GM12878 (cell line): Measurements from ENCODE around the gene EXPH5. TPM values are rescaled to one million over a fixed set of nuclear protein-coding genes. Genes with fewer than 3 reads are reported as not detected.

ENCODE experiments used
- ATAC-seq: fragments of 200-7000 bp; cut with Tn5 transposase; 3 replicates; pipeline ENCODE4 v1.9.1; 2020; ENCODE audit warnings: mild to moderate bottlenecking, moderate library complexity
- BruUV-seq: library from RNA; stranded (reverse); fragments of 400-500 nt; replicated peaks from 2 replicates; lab custom pipeline; 2021; lab: Mats Ljungman, UMichigan
- CTCF ChIA-PET: fragments of 300-600 bp; sonication (Branson Sonifier 250); formaldehyde crosslinking; extraction: SDS; loops from one replicate; lab custom pipeline; 2021; ENCODE audit warnings: inconsistent platforms; lab: Yijun Ruan, JAX
- POLR2A ChIA-PET: fragments of 350-600 bp; formaldehyde crosslinking; extraction: SDS; loops from one replicate; lab custom pipeline; 2021; ENCODE audit warnings: inconsistent platforms; lab: Charles Lee
- RAD21 ChIA-PET: fragments of 300-600 bp; sonication (Branson Sonifier 250); formaldehyde crosslinking; loops from one replicate; lab custom pipeline; 2023; ENCODE audit warnings: antibody characterized with exemption; ENCODE audit not compliant: unreplicated experiment; lab: Charles Lee
- SMC1A ChIA-PET: fragments of 300-600 bp; sonication (Branson Sonifier 250); formaldehyde crosslinking; loops from one replicate; lab custom pipeline; 2023; ENCODE audit not compliant: unreplicated experiment, uncharacterized antibody; lab: Charles Lee
- DNase-seq: peaks from one replicate; pipeline ENCODE4 v3.0.0-alpha.2; 2011; ENCODE audit warnings: low read depth, low spot score
- FAIRE-seq: peaks from 3 replicates; lab custom pipeline; 2011; peaks lifted over from hg19 to GRCh38; lab: Jason Lieb, UNC
- H2AFZ ChIP-seq: 2 replicates; pipeline ENCODE4 v1.6.0; 2011; ENCODE audit warnings: low read depth, low read length, control low read depth; ENCODE audit not compliant: control insufficient read depth
- H3K27ac ChIP-seq: 2 replicates; pipeline ENCODE4 v1.5.1; 2011; ENCODE audit warnings: control low read depth; ENCODE audit not compliant: control insufficient read depth, insufficient read depth
- H3K27me3 ChIP-seq, 2 experiments: replicated peaks in 1 of 2; 2 replicates each; pipeline versions ENCODE4 v1.6.0 to v1.6.1; 2011; ENCODE audit warnings: low read length in 1 of 2; ENCODE audit not compliant: control insufficient read depth in 2 of 2, insufficient read depth in 2 of 2
- H3K36me3 ChIP-seq, 2 experiments: 2 replicates each; pipeline ENCODE4 v1.5.1; 2011; ENCODE audit warnings: low read length in 1 of 2; ENCODE audit not compliant: control insufficient read depth in 2 of 2, insufficient read depth in 2 of 2
- H3K4me1 ChIP-seq: 2 replicates; pipeline ENCODE4 v1.6.1; 2011; ENCODE audit warnings: mild to moderate bottlenecking, low read length, moderate library complexity, mixed read lengths; ENCODE audit not compliant: control insufficient read depth, insufficient read depth
- H3K4me2 ChIP-seq: 2 replicates; pipeline ENCODE4 v1.6.0; 2011; ENCODE audit warnings: control low read depth; ENCODE audit not compliant: control insufficient read depth, insufficient read depth
- H3K4me3 ChIP-seq: fragments of 200-600 bp; sonication (generic); 2 replicates; pipeline ENCODE4 v1.5.1; 2016
- H3K79me2 ChIP-seq: 2 replicates; pipeline ENCODE4 v1.6.0; 2011; ENCODE audit warnings: low read length; ENCODE audit not compliant: control insufficient read depth, insufficient read depth
- H3K9ac ChIP-seq: 2 replicates; pipeline ENCODE4 v1.8.0; 2011; ENCODE audit warnings: low read length, control low read depth, mixed read lengths; ENCODE audit not compliant: control insufficient read depth, insufficient read depth
- H3K9me3 ChIP-seq: replicated peaks from 3 replicates; pipeline ENCODE4 v1.5.1; 2011; ENCODE audit warnings: mild to moderate bottlenecking, low read length; ENCODE audit not compliant: control insufficient read depth, insufficient read depth
- H4K20me1 ChIP-seq: 2 replicates; pipeline ENCODE4 v1.6.0; 2011; ENCODE audit not compliant: control insufficient read depth, insufficient read depth
- ASH2L ChIP-seq: fragments of 300-600, 200-600 bp; sonication (generic); IDR thresholded peaks from 2 replicates; pipeline ENCODE4 v1.6.1; 2017; ENCODE audit warnings: low read depth, mild to moderate bottlenecking, borderline replicate concordance
- ATF7 ChIP-seq: fragments of 450-650 bp; IDR thresholded peaks from 2 replicates; pipeline ENCODE4 v1.6.1; 2016; ENCODE audit warnings: low read depth, mild to moderate bottlenecking
- BMI1 ChIP-seq: fragments of 450-650 bp; IDR thresholded peaks from 2 replicates; pipeline ENCODE4 v1.6.1; 2016; ENCODE audit warnings: mild to moderate bottlenecking, moderate library complexity, borderline replicate concordance
- EP300 ChIP-seq, 2 experiments: fragments of 150-350 bp in 1 of 2; IDR thresholded peaks; 2 replicates each; pipeline ENCODE4 v1.6.1; 2011 to 2012; ENCODE audit warnings: low read depth in 2 of 2, low read length in 2 of 2, borderline replicate concordance in 1 of 2, improper control_type of control experiment in 1 of 2, inconsistent platforms in 1 of 2; ENCODE audit not compliant: control insufficient read depth in 1 of 2
- ETV6 ChIP-seq, 2 experiments: fragments of 450-650 bp in 1 of 2; IDR thresholded peaks in 1 of 2; conservative IDR thresholded peaks in 1 of 2; 2 replicates each; pipeline ENCODE4 v1.6.1; 2014; ENCODE audit warnings: antibody characterized with exemption in 1 of 2, borderline replicate concordance in 1 of 2, low read depth in 1 of 2, mild to moderate bottlenecking in 1 of 2, moderate library complexity in 1 of 2
- FOXK2 ChIP-seq: fragments of 450-650 bp; IDR thresholded peaks from 2 replicates; pipeline ENCODE4 v1.6.1; 2017; ENCODE audit warnings: mild to moderate bottlenecking, moderate library complexity
- MTA2 ChIP-seq: fragments of 450-650 bp; IDR thresholded peaks from 2 replicates; pipeline ENCODE4 v1.6.1; 2016; ENCODE audit warnings: low read depth, mild to moderate bottlenecking, moderate library complexity
- MTA3 ChIP-seq: IDR thresholded peaks from 2 replicates; pipeline ENCODE4 v1.6.1; 2012; ENCODE audit warnings: low read length, inconsistent platforms, borderline replicate concordance
- NFYA ChIP-seq: IDR thresholded peaks from 2 replicates; pipeline ENCODE4 v1.6.1; 2011; ENCODE audit warnings: low read depth, mild to moderate bottlenecking, low read length, improper control_type of control experiment, borderline replicate concordance
- NR2C1 ChIP-seq: fragments of 450-650 bp; IDR thresholded peaks from 2 replicates; pipeline ENCODE4 v1.6.1; 2017; ENCODE audit warnings: antibody characterized with exemption, mild to moderate bottlenecking, moderate library complexity
- POLR2A ChIP-seq: IDR thresholded peaks from 2 replicates; pipeline ENCODE4 v1.6.1; 2011; ENCODE audit warnings: low read depth, mild to moderate bottlenecking, low read length
- RBBP5 ChIP-seq: fragments of 200-600 bp; sonication (generic); conservative IDR thresholded peaks from 2 replicates; pipeline ENCODE4 v1.6.1; 2016
- WGBS: methylation state at CpG from one replicate; pipeline ENCODE4 v1.1.6; 2016; ENCODE audit warnings: low lambda C conversion rate; ENCODE audit not compliant: insufficient replicate concordance, insufficient coverage; ENCODE audit errors: missing lambda C conversion rate; 5-methylcytosine and 5-hydroxymethylcytosine counted together
- in situ Hi-C: fragments of 300-500 bp; cut with MboI; formaldehyde crosslinking; loops from 9 replicates; pipeline ENCODE4 v1.14.3; 2018; ENCODE audit warnings: mixed read lengths
- intact Hi-C: fragments of 100-400 bp; cut with micrococcal nuclease; formaldehyde crosslinking; loops from one replicate; pipeline ENCODE4 v1.14.2; 2022; ENCODE audit not compliant: unreplicated experiment
- polyA plus RNA-seq, 11 experiments: library from polyadenylated mRNA; depleted of rRNA in 4 of 11; unstranded in 6 of 11; stranded (reverse) in 5 of 11; fragments of >200 nt; fragmentation: Nextera tagmentation in 4 of 11; fragmentation: Illumina TruSeq in 1 of 11; extraction: Ambion mirVana in 4 of 11; extraction: Trizol in 1 of 11; gene quantifications; 1 replicate in 1 of 11; 2 replicates in 10 of 11; pipeline versions ENCODE4 v1.2.1 to v1.2.3, GENCODE V29; 2011 to 2016; ENCODE audit warnings: inconsistent platforms in 2 of 11, missing spikeins in 2 of 11, low read depth in 1 of 11
- total RNA-seq, 4 experiments: library from RNA; depleted of rRNA in 3 of 4; stranded (reverse); fragments of >200 nt in 3 of 4; fragmentation: Illumina TruSeq in 1 of 4; extraction: Trizol in 1 of 4; gene quantifications; 2 replicates each; pipeline versions ENCODE4 v1.2.1 to v1.2.3, GENCODE V29; 2013 to 2021
- TF ChIP-seq, protein P1 (sequence below): fragments of 450-650 bp; IDR thresholded peaks from 2 replicates; pipeline ENCODE4 v1.6.1; 2016; ENCODE audit warnings: mild to moderate bottlenecking
- TF ChIP-seq, protein P2 (sequence below): IDR thresholded peaks from 2 replicates; pipeline ENCODE4 v1.6.1; 2012; ENCODE audit warnings: low read length, inconsistent platforms

EXPH5 gene
- total and polyA plus RNA-seq, 10 of the 15 experiments (the other 5 are each of a cell fraction or from before 2014, with no cell fraction given) = 0.69 to 11.1 (median 4.3) TPM

- no peaks in the 10 kb centered on the region for H3K27me3 ChIP-seq
- no peak overlapping the region for H3K4me3 ChIP-seq
- H3K4me1 ChIP-seq = no peaks in the 10 kb centered on the region
- ATAC-seq (no peak), FAIRE-seq (no peak), DNase-seq (no peak)
- intact Hi-C loops (no loop called here), in situ Hi-C loops (no loop called here)
- no peak overlapping the region for H2AFZ ChIP-seq
- H3K36me3 ChIP-seq = no peaks in the 10 kb centered on the region
- TF ChIP-seq NR2C1 (no peak), ETV6 (conservative IDR thresholded peaks at IDR 0.05 in 1 of 2, IDR thresholded peaks at IDR 0.05 in 1 of 2; ENCODE audit: borderline replicate concordance in 1 of 2, low read depth in 1 of 2) (no peak)
- no peaks in the 10 kb centered on the region for H3K79me2 ChIP-seq
- POLR2A ChIA-PET = interaction anchor here (1.4 kb wide), 1 partner anchor 48 kb away, joined by 4 read pairs; no protein-coding TSS in a partner anchor
- no peak overlapping the region for H3K27ac ChIP-seq
- no TSS peak for BruUV-seq
- no peak overlapping the region for H3K9ac ChIP-seq
- H3K4me2 ChIP-seq = no peak overlapping the region
- RAD21 ChIA-PET = no interaction called here
- CTCF ChIA-PET = no interaction called here
- SMC1A ChIA-PET = interaction anchor here (1.3 to 1.4 kb wide), 2 partner anchors 15 to 89 kb away, joined by 3 to 4 read pairs; no protein-coding TSS in a partner anchor
- WGBS = 69% methylated on average over 5 of the region's 5 CpGs
- no peaks in the 10 kb centered on the region for H4K20me1 ChIP-seq
- no peaks in the 10 kb centered on the region for H3K9me3 ChIP-seq
Observed at GRCh38 chr11:108543316-108543964, 50.1 kb downstream of the EXPH5 start.

- in situ Hi-C loops = no loop called here
- intact Hi-C loops = no loop called here
- no peaks in the 10 kb centered on the region for H3K27me3 ChIP-seq
- no peak overlapping the region for H2AFZ ChIP-seq
- no peaks in the 10 kb centered on the region for H4K20me1 ChIP-seq
- no peak overlapping the region for H3K4me3 ChIP-seq
- no peaks in the 10 kb centered on the region for H3K36me3 ChIP-seq
- no peak overlapping the region for H3K9ac ChIP-seq
- no peak for ATAC-seq
- CTCF ChIA-PET = interaction anchor here (1.5 kb wide), 1 partner anchor 47 kb away, joined by 3 read pairs; no protein-coding TSS in a partner anchor
- SMC1A ChIA-PET = interaction anchor here (1.0 to 2.7 kb wide), 2 partner anchors 16 to 47 kb away, joined by 3 to 7 read pairs; no protein-coding TSS in a partner anchor
- H3K9me3 ChIP-seq = no peaks in the 10 kb centered on the region
- DNase-seq = no peak
- no peak for FAIRE-seq
- no TSS peak for BruUV-seq
- H3K27ac ChIP-seq = no peak overlapping the region
- H3K4me2 ChIP-seq = no peak overlapping the region
- H3K4me1 ChIP-seq = no peaks in the 10 kb centered on the region
- POLR2A ChIA-PET = interaction anchor here (0.6 to 1.0 kb wide), 2 partner anchors 46 to 68 kb away, joined by 3 to 5 read pairs; no protein-coding TSS in a partner anchor
- RAD21 ChIA-PET = no interaction called here
- no peaks in the 10 kb centered on the region for H3K79me2 ChIP-seq
- TF ChIP-seq, protein P1, sequence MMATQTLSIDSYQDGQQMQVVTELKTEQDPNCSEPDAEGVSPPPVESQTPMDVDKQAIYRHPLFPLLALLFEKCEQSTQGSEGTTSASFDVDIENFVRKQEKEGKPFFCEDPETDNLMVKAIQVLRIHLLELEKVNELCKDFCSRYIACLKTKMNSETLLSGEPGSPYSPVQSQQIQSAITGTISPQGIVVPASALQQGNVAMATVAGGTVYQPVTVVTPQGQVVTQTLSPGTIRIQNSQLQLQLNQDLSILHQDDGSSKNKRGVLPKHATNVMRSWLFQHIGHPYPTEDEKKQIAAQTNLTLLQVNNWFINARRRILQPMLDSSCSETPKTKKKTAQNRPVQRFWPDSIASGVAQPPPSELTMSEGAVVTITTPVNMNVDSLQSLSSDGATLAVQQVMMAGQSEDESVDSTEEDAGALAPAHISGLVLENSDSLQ = no peak
- TF ChIP-seq, protein P2, sequence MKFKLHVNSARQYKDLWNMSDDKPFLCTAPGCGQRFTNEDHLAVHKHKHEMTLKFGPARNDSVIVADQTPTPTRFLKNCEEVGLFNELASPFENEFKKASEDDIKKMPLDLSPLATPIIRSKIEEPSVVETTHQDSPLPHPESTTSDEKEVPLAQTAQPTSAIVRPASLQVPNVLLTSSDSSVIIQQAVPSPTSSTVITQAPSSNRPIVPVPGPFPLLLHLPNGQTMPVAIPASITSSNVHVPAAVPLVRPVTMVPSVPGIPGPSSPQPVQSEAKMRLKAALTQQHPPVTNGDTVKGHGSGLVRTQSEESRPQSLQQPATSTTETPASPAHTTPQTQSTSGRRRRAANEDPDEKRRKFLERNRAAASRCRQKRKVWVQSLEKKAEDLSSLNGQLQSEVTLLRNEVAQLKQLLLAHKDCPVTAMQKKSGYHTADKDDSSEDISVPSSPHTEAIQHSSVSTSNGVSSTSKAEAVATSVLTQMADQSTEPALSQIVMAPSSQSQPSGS = no peak
- TF ChIP-seq NFYA = no peak
- TF ChIP-seq POLR2A = no peak
- no peak for TF ChIP-seq MTA2
- no peak for TF ChIP-seq MTA3
- TF ChIP-seq ATF7 = no peak
- no peak for TF ChIP-seq EP300 (IDR thresholded peaks at IDR 0.05; ENCODE audit: borderline replicate concordance in 1 of 2, control insufficient read depth in 1 of 2, low read depth in 2 of 2, low read length in 2 of 2)
- TF ChIP-seq BMI1 = no peak
- no peak for TF ChIP-seq FOXK2
- no peak for TF ChIP-seq RBBP5
- TF ChIP-seq ASH2L = no peak
Observed at GRCh38 chr11:108541531-108541930, 52.0 kb downstream of the EXPH5 start.
